HepG2 (cell line): ENCODE results near the gene TBX6. TPM values are rescaled to one million over a fixed set of nuclear protein-coding genes. Genes with fewer than 3 reads are reported as not detected.
A peak's percentile ranks its signal among the peaks of the same experiment; 100 is the strongest.

ENCODE experiments used
- AGO2 ChIP-seq: fragments of 200-400 bp; formaldehyde crosslinking; optimal IDR thresholded peaks from 2 replicates; pipeline ENCODE3; 2017; ENCODE audit warnings: mild to moderate bottlenecking, low read depth, low read length, moderate library complexity
- BCLAF1 ChIP-seq: fragments of 450-650 bp; IDR thresholded peaks from 2 replicates; pipeline ENCODE4 v1.6.1; 2017; ENCODE audit warnings: mild to moderate bottlenecking
- CBX5 ChIP-seq: sonication (generic); formaldehyde crosslinking; IDR thresholded peaks from 2 replicates; pipeline ENCODE4 v1.4.0; 2020; ENCODE audit warnings: missing genetic modification reagents, borderline replicate concordance
- CSRNP1 ChIP-seq: sonication (generic); formaldehyde crosslinking; IDR thresholded peaks from 2 replicates; pipeline ENCODE4 v1.8.1; 2023; ENCODE audit warnings: mild to moderate bottlenecking, missing genetic modification reagents
- HINFP ChIP-seq: sonication (generic); formaldehyde crosslinking; IDR thresholded peaks from 2 replicates; pipeline ENCODE4 v1.4.0; 2020; ENCODE audit warnings: low read depth, mild to moderate bottlenecking, missing genetic modification reagents
- HMG20B ChIP-seq: conservative IDR thresholded peaks from 2 replicates; pipeline ENCODE4 v1.6.1; 2016; ENCODE audit warnings: missing genetic modification reagents, missing compliant biosample characterization
- JARID2 ChIP-seq: sonication (generic); formaldehyde crosslinking; IDR thresholded peaks from 2 replicates; pipeline ENCODE4 v1.8.1; 2023; ENCODE audit warnings: missing genetic modification reagents, inconsistent platforms; ENCODE audit not compliant: insufficient replicate concordance
- NR2C2 ChIP-seq: sonication (generic); formaldehyde crosslinking; IDR thresholded peaks from 2 replicates; pipeline ENCODE4 v1.4.0; 2020; ENCODE audit warnings: missing genetic modification reagents, mild to moderate bottlenecking, moderate library complexity, borderline replicate concordance
- RNF219 ChIP-seq: sonication (generic); formaldehyde crosslinking; IDR thresholded peaks from 2 replicates; pipeline ENCODE4 v1.5.0; 2020; ENCODE audit warnings: mild to moderate bottlenecking, missing genetic modification reagents
- SP140L ChIP-seq: sonication (generic); formaldehyde crosslinking; IDR thresholded peaks from 2 replicates; pipeline ENCODE4 v1.4.0; 2020; ENCODE audit warnings: missing genetic modification reagents, borderline replicate concordance
- THAP7 ChIP-seq: sonication (generic); formaldehyde crosslinking; IDR thresholded peaks from 2 replicates; pipeline ENCODE4 v1.8.1; 2023; ENCODE audit warnings: mild to moderate bottlenecking, missing genetic modification reagents
- ZFYVE20 ChIP-seq: sonication (generic); formaldehyde crosslinking; IDR thresholded peaks from 2 replicates; pipeline ENCODE4 v1.8.0; 2023; ENCODE audit warnings: low read depth, mild to moderate bottlenecking, moderate library complexity, missing genetic modification reagents, borderline replicate concordance
- ZNF292 ChIP-seq: sonication (generic); formaldehyde crosslinking; IDR thresholded peaks from 2 replicates; pipeline ENCODE4 v1.8.1; 2022; ENCODE audit warnings: mild to moderate bottlenecking, low read depth, missing genetic modification reagents, borderline replicate concordance
- ZNF547 ChIP-seq: sonication (generic); formaldehyde crosslinking; IDR thresholded peaks from 2 replicates; pipeline ENCODE4 v1.5.1; 2020; ENCODE audit warnings: mild to moderate bottlenecking, missing genetic modification reagents
- ZNF724P ChIP-seq: sonication (generic); formaldehyde crosslinking; IDR thresholded peaks from 2 replicates; pipeline ENCODE4 v1.8.0; 2022; ENCODE audit warnings: missing genetic modification reagents, borderline replicate concordance
- ZNF782 ChIP-seq: sonication (generic); formaldehyde crosslinking; IDR thresholded peaks from 2 replicates; pipeline ENCODE4 v1.4.0; 2020; ENCODE audit warnings: missing genetic modification reagents, mild to moderate bottlenecking, borderline replicate concordance
- ZNF841 ChIP-seq: sonication (generic); formaldehyde crosslinking; IDR thresholded peaks from 2 replicates; pipeline ENCODE4 v1.8.1; 2023; ENCODE audit warnings: missing genetic modification reagents, borderline replicate concordance
- ZNF878 ChIP-seq: sonication (generic); formaldehyde crosslinking; IDR thresholded peaks from 2 replicates; pipeline ENCODE4 v1.8.1; 2023; ENCODE audit warnings: mild to moderate bottlenecking, missing genetic modification reagents, moderate library complexity
- polyA plus RNA-seq, 8 experiments: library from polyadenylated mRNA; depleted of rRNA in 3 of 8; stranded (reverse) in 7 of 8; unstranded in 1 of 8; fragments of >200 nt; fragmentation: Illumina TruSeq in 4 of 8; extraction: Trizol in 4 of 8; gene quantifications; 2 replicates each; pipeline versions ENCODE4 v1.2.1 to v1.2.3, GENCODE V29; 2011 to 2016; ENCODE audit warnings: low read depth in 4 of 8, missing spikeins in 1 of 8, mixed read lengths in 1 of 8; ENCODE audit not compliant: insufficient read depth in 1 of 8
- total RNA-seq, 5 experiments: library from RNA; depleted of rRNA; stranded (reverse); fragments of >200 nt; fragmentation: Illumina TruSeq; extraction: Trizol; gene quantifications; 2 replicates each; pipeline ENCODE4 v1.2.3, GENCODE V29; 2016; ENCODE audit warnings: low read depth in 1 of 5

TBX6 gene
- total and polyA plus RNA-seq, 2 of the 13 experiments (the other 11 are each of a cell fraction or from before 2014, with no cell fraction given), result 0.24 to 0.42 TPM

GRCh38 chr16:30091474-30092372 is at the start of gene TBX6 (continued):
- TF ChIP-seq BCLAF1 (no peak), ZFYVE20 (CRISPR knock-in tag) (0 out of 2 replicates have a peak, but pooled peaks have one; percentile 44), SP140L (CRISPR knock-in tag) (no peak), JARID2 (CRISPR knock-in tag) (peak; percentile 43), ZNF878 (CRISPR knock-in tag) (no peak), ZNF547 (no peak; the same call in none of the 2 replicates), HINFP (CRISPR knock-in tag) (no peak), CBX5 (CRISPR knock-in tag) (no peak), RNF219 (CRISPR knock-in tag) (0 out of 2 replicates have a peak, but pooled peaks have one; percentile 78), THAP7 (CRISPR knock-in tag) (no peak; the same call in 1 of the 2 replicates), ZNF292 (peak; percentile 31; the same call in 1 of the 2 replicates), AGO2 (peak; percentile 85), NR2C2 (CRISPR knock-in tag) (peak; percentile 79), ZNF724P (CRISPR knock-in tag) (no peak; the same call in 1 of the 2 replicates), ZNF782 (CRISPR knock-in tag) (no peak), CSRNP1 (CRISPR knock-in tag) (peak; percentile 39), HMG20B (no peak), ZNF841 (CRISPR knock-in tag) (no peak)
